Fibroblast of lung (primary cell): Measurements from ENCODE around the gene UGGT2. TPM values are rescaled to one million over a fixed set of nuclear protein-coding genes. Genes with fewer than 3 reads are reported as not detected.

Experiments
- DNase-seq, 2 donors: peaks; one replicate each; pipeline versions ENCODE4 v3.0.0 to v3.0.0-alpha.2; 2010; ENCODE audit warnings: low read depth in 2 of 2
- H2AFZ ChIP-seq: 2 replicates; pipeline ENCODE4 v1.5.1; 2012; ENCODE audit warnings: low read length, control low read depth, inconsistent platforms
- H3K27ac ChIP-seq: 2 replicates; pipeline ENCODE4 v1.5.1; 2011; ENCODE audit warnings: low read length, control low read depth; ENCODE audit not compliant: insufficient read depth
- H3K27me3 ChIP-seq: 2 replicates; pipeline ENCODE4 v1.5.1; 2011; ENCODE audit warnings: mild to moderate bottlenecking, low read length; ENCODE audit not compliant: control insufficient read depth, insufficient read depth
- H3K36me3 ChIP-seq: 2 replicates; pipeline ENCODE4 v1.5.1; 2011; ENCODE audit warnings: low read length; ENCODE audit not compliant: control insufficient read depth, insufficient read depth
- H3K4me1 ChIP-seq: 2 replicates; pipeline ENCODE4 v1.5.1; 2011; ENCODE audit warnings: low read length; ENCODE audit not compliant: control insufficient read depth, insufficient read depth; ENCODE audit errors: extremely low read depth
- H3K4me2 ChIP-seq: 2 replicates; pipeline ENCODE4 v1.5.1; 2011; ENCODE audit warnings: low read length, control low read depth; ENCODE audit not compliant: insufficient read depth; ENCODE audit errors: extremely low read depth
- H3K4me3 ChIP-seq, 4 experiments: fragments of 200-600 bp in 1 of 4; sonication (generic) in 1 of 4; replicated peaks in 1 of 4; 2 replicates each; pipeline ENCODE4 v1.5.1; 2011 to 2016; ENCODE audit warnings: low read length in 4 of 4, low read depth in 3 of 4, mild to moderate bottlenecking in 3 of 4, control low read depth in 2 of 4, inconsistent platforms in 1 of 4, mixed read lengths in 1 of 4; ENCODE audit not compliant: insufficient read depth in 1 of 4; ENCODE audit errors: control extremely low read depth in 1 of 4
- H3K79me2 ChIP-seq: 2 replicates; pipeline ENCODE4 v1.5.1; 2012; ENCODE audit warnings: mild to moderate bottlenecking, low read length, inconsistent platforms; ENCODE audit not compliant: control insufficient read depth, insufficient read depth
- H3K9ac ChIP-seq: 2 replicates; pipeline ENCODE4 v1.5.1; 2011; ENCODE audit warnings: mild to moderate bottlenecking, low read length, control low read depth; ENCODE audit not compliant: insufficient read depth
- H3K9me3 ChIP-seq: 2 replicates; pipeline ENCODE4 v1.5.1; 2012; ENCODE audit warnings: low read depth, low read length; ENCODE audit not compliant: control insufficient read depth, insufficient read depth
- H4K20me1 ChIP-seq: 2 replicates; pipeline ENCODE4 v1.5.1; 2011; ENCODE audit warnings: low read length; ENCODE audit not compliant: control insufficient read depth, insufficient read depth; ENCODE audit errors: extremely low read depth
- EZH2 ChIP-seq: IDR thresholded peaks from 2 replicates; pipeline ENCODE4 v1.5.1; 2012; ENCODE audit warnings: low read length, control low read depth, mild to moderate bottlenecking; ENCODE audit errors: missing control alignments
- polyA plus RNA-seq, 2 donors: library from polyadenylated mRNA; depleted of rRNA in 1 of 2; stranded (reverse) in 1 of 2; unstranded in 1 of 2; fragments of >200 nt; gene quantifications; 2 replicates each; pipeline ENCODE4 v1.2.1, GENCODE V29; 2011 to 2012; ENCODE audit warnings: missing spikeins in 1 of 2
- total RNA-seq: library from RNA; depleted of rRNA; stranded (reverse); fragments of >200 nt; gene quantifications from 2 replicates; pipeline ENCODE4 v1.2.1, GENCODE V29; 2014
- TF ChIP-seq, protein P1 (sequence below), 2 donors: IDR thresholded peaks in 1 of 2; conservative IDR thresholded peaks in 1 of 2; 1 replicate in 1 of 2; 2 replicates in 1 of 2; pipeline ENCODE4 v1.5.1; 2011 to 2012; ENCODE audit warnings: low read length in 2 of 2, control low read depth in 1 of 2, inconsistent platforms in 1 of 2, low read depth in 1 of 2, mild to moderate bottlenecking in 1 of 2

Gene UGGT2
- total and polyA plus RNA-seq, 2 donors (not counting 1 experiment from before 2014, with no cell fraction given), result 26.3 to 47.2 TPM

GRCh38 chr13:95842898-95843297, 210.3 kb downstream of the UGGT2 start:
- Histone ChIP-seq H3K9ac (no peak overlapping the region), H3K4me1 (no peaks in the 10 kb centered on the region), H3K79me2 (no peaks in the 10 kb centered on the region), H3K27ac (no peak overlapping the region), H3K9me3 (no peaks in the 10 kb centered on the region), H2AFZ (no peak overlapping the region), H3K4me2 (no peak overlapping the region), H4K20me1 (no peaks in the 10 kb centered on the region), H3K36me3 (no peaks in the 10 kb centered on the region), H3K27me3 (no peaks in the 10 kb centered on the region), H3K4me3 (no peak overlapping the region)
- DNase-seq, result no peak
- no peak for TF ChIP-seq EZH2
- TF ChIP-seq, protein P1, sequence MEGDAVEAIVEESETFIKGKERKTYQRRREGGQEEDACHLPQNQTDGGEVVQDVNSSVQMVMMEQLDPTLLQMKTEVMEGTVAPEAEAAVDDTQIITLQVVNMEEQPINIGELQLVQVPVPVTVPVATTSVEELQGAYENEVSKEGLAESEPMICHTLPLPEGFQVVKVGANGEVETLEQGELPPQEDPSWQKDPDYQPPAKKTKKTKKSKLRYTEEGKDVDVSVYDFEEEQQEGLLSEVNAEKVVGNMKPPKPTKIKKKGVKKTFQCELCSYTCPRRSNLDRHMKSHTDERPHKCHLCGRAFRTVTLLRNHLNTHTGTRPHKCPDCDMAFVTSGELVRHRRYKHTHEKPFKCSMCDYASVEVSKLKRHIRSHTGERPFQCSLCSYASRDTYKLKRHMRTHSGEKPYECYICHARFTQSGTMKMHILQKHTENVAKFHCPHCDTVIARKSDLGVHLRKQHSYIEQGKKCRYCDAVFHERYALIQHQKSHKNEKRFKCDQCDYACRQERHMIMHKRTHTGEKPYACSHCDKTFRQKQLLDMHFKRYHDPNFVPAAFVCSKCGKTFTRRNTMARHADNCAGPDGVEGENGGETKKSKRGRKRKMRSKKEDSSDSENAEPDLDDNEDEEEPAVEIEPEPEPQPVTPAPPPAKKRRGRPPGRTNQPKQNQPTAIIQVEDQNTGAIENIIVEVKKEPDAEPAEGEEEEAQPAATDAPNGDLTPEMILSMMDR (conservative IDR thresholded peaks at IDR 0.05 in 1 of 2, IDR thresholded peaks at IDR 0.05 in 1 of 2; ENCODE audit: low read depth in 1 of 2, low read length in 2 of 2), result no peak

GRCh38 chr13:95841894-95842293, 211.3 kb downstream of the UGGT2 start:
- no peak overlapping the region for H3K27ac ChIP-seq
- H3K36me3 ChIP-seq, result no peaks in the 10 kb centered on the region
- H4K20me1 ChIP-seq, result no peaks in the 10 kb centered on the region
- H3K4me2 ChIP-seq, result no peak overlapping the region
- no peak for DNase-seq
- H3K4me1 ChIP-seq, result no peaks in the 10 kb centered on the region
- TF ChIP-seq, protein P1 (conservative IDR thresholded peaks at IDR 0.05 in 1 of 2, IDR thresholded peaks at IDR 0.05 in 1 of 2; ENCODE audit: low read depth in 1 of 2, low read length in 2 of 2), result no peak
- TF ChIP-seq EZH2, result no peak
- H3K79me2 ChIP-seq, result no peaks in the 10 kb centered on the region
- H3K9me3 ChIP-seq, result no peaks in the 10 kb centered on the region
- no peaks in the 10 kb centered on the region for H3K27me3 ChIP-seq
- no peak overlapping the region for H3K9ac ChIP-seq
- no peak overlapping the region for H3K4me3 ChIP-seq
- no peak overlapping the region for H2AFZ ChIP-seq

DNA sequence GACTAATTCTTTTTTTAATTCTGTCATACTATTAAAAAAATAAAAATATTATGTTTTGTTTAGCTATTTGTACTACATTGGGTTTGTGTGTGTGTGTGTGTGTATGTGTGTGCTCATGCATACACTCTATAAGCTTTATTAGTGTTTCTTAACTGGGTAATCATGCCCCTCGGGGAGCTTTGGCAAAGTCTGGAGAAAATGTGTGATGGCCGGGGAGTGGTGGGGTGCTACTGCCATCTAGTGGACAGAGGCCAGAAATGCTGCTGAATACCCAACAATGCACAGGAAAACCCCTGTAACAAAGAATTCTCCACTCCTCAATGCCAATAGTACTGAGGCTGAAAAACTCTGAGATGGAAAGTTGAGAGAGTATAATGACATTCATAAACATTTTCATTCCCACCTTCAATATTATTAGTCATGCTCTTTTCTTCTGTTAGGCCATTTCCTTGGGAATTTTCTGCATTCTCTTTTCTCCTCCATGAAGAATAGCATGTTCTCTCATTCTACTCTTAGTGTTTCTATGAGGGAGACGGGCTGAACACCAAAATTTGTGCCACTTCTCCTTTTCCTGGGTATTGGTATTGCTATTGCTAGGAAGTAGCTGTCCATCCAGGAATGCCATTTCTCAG, 219.0 kb downstream of the UGGT2 start:
- Histone ChIP-seq H3K27me3 (no peaks in the 10 kb centered on the region), H3K36me3 (no peaks in the 10 kb centered on the region), H3K4me2 (no peak overlapping the region), H3K9me3 (no peaks in the 10 kb centered on the region), H3K4me1 (no peaks in the 10 kb centered on the region), H3K4me3 (no peak overlapping the region), H2AFZ (no peak overlapping the region), H3K27ac (no peak overlapping the region), H4K20me1 (no peaks in the 10 kb centered on the region), H3K9ac (no peak overlapping the region), H3K79me2 (no peaks in the 10 kb centered on the region)
- TF ChIP-seq, protein P1 (conservative IDR thresholded peaks at IDR 0.05 in 1 of 2, IDR thresholded peaks at IDR 0.05 in 1 of 2; ENCODE audit: low read depth in 1 of 2, low read length in 2 of 2), result peak; percentile 89 to 96
- TF ChIP-seq EZH2, result no peak
- DNase-seq, result peak; percentile 40 to 69
